ENCODE data around the gene GLTP.
"Not testable (repeated sequence)": the region's sequence is repeated elsewhere in the genome, so short reads cannot be mapped to it uniquely, and the experiment has no call there.

GLTP gene

GRCh38 chr12:109880043-109880931, at the start of gene GLTP:
TSS of gene GLTP (minus strand) at chr12:109880541. CDS start at chr12:109880374, 167 bp downstream.
- peak; percentile 85 for DNase-seq

- not testable (repeated sequence) for DNase-seq
These were observed 49.0 kb upstream of the GLTP start for GRCh38 chr12:109929326-109929725.

GRCh38 chr12:109928058-109928656, 47.8 kb upstream of the GLTP start:
- no peak for DNase-seq

- peak; percentile 42 for DNase-seq
These were observed 47.3 kb upstream of the GLTP start for GRCh38 chr12:109927622-109928021.

GRCh38 chr12:109926488-109927210, 46.3 kb upstream of the GLTP start:
- no peak for DNase-seq

GRCh38 chr12:109926016-109926415, 45.7 kb upstream of the GLTP start:
- no peak for DNase-seq

- no peak for DNase-seq
These were observed 45.0 kb upstream of the GLTP start for GRCh38 chr12:109925185-109925840.

GRCh38 chr12:109923481-109924245, 43.3 kb upstream of the GLTP start:
- no peak for DNase-seq

GRCh38 chr12:109923038-109923437, 42.7 kb upstream of the GLTP start:
- no peak for DNase-seq

- DNase-seq, result no peak
These were observed 41.6 kb upstream of the GLTP start for GRCh38 chr12:109921982-109922381.

GRCh38 chr12:109920261-109920780, 40.0 kb upstream of the GLTP start:
- DNase-seq, result no peak

- no peak for DNase-seq
These were observed 39.1 kb upstream of the GLTP start for GRCh38 chr12:109919456-109919855.

- DNase-seq, result no peak
These were observed 35.7 kb upstream of the GLTP start for GRCh38 chr12:109916045-109916444.

GRCh38 chr12:109915171-109916040, 35.1 kb upstream of the GLTP start:
- DNase-seq, result no peak

- DNase-seq, result no peak
These were observed 34.1 kb upstream of the GLTP start for GRCh38 chr12:109914461-109914860.

GRCh38 chr12:109912855-109913321, 32.5 kb upstream of the GLTP start:
- no peak for DNase-seq

- DNase-seq, result no peak
These were observed 30.6 kb upstream of the GLTP start for GRCh38 chr12:109910969-109911348.

GRCh38 chr12:109910254-109910968, 30.1 kb upstream of the GLTP start:
- DNase-seq, result no peak

- no peak for DNase-seq
These were observed 25.0 kb upstream of the GLTP start for GRCh38 chr12:109905301-109905700.

GRCh38 chr12:109902891-109903418, 22.6 kb upstream of the GLTP start:
- no peak for DNase-seq

All from NCI-H1436 (cell line).